ENCODE measurements around the gene PECR.
A peak's percentile ranks its signal among the peaks of the same experiment; 100 is the strongest.

PECR gene

GRCh38 chr2:216021768-216022565 is 59.6 kb downstream of the PECR start:
- no peaks in the 10 kb centered on the region for H3K36me3 ChIP-seq
- no peak overlapping the region for H3K27ac ChIP-seq
- no peak for DNase-seq
- H3K27me3 ChIP-seq (ENCODE audit: insufficient read depth, low read depth, severe bottlenecking): no peaks in the 10 kb centered on the region
- no peak for TF ChIP-seq CTCF (IDR thresholded peaks at IDR 0.05; ENCODE audit: low read depth, low read length)
- H3K4me3 ChIP-seq (ENCODE audit: low read depth, low read length): no peak overlapping the region
- no peaks in the 10 kb centered on the region for H3K9me3 ChIP-seq (ENCODE audit: severe bottlenecking)

- no peak for TF ChIP-seq CTCF (IDR thresholded peaks at IDR 0.05; ENCODE audit: low read depth, low read length)
- H3K36me3 ChIP-seq: no peaks in the 10 kb centered on the region
- no peaks in the 10 kb centered on the region for H3K9me3 ChIP-seq (ENCODE audit: severe bottlenecking)
- H3K4me3 ChIP-seq (ENCODE audit: low read depth, low read length): no peak overlapping the region
- no peak overlapping the region for H3K27ac ChIP-seq
- H3K27me3 ChIP-seq (ENCODE audit: insufficient read depth, low read depth, severe bottlenecking): no peaks in the 10 kb centered on the region
- DNase-seq: no peak
Measured at GRCh38 chr2:216018709-216019108, 62.9 kb downstream of the PECR start.

GRCh38 chr2:216017365-216017764 is 64.2 kb downstream of the PECR start:
- H3K36me3 ChIP-seq: no peaks in the 10 kb centered on the region
- TF ChIP-seq CTCF (IDR thresholded peaks at IDR 0.05; ENCODE audit: low read depth, low read length): no peak
- H3K27ac ChIP-seq: no peak overlapping the region
- H3K9me3 ChIP-seq (ENCODE audit: severe bottlenecking): no peaks in the 10 kb centered on the region
- no peak overlapping the region for H3K4me3 ChIP-seq (ENCODE audit: low read depth, low read length)
- no peaks in the 10 kb centered on the region for H3K27me3 ChIP-seq (ENCODE audit: insufficient read depth, low read depth, severe bottlenecking)
- DNase-seq: no peak

- DNase-seq: no peak
- H3K36me3 ChIP-seq: no peaks in the 10 kb centered on the region; the same call in 1 of the 2 replicates
- peak overlapping the region; percentile 79 for H3K27ac ChIP-seq
- no peaks in the 10 kb centered on the region for H3K9me3 ChIP-seq (ENCODE audit: severe bottlenecking)
- H3K27me3 ChIP-seq (ENCODE audit: insufficient read depth, low read depth, severe bottlenecking): no peaks in the 10 kb centered on the region
- no peak for TF ChIP-seq CTCF (IDR thresholded peaks at IDR 0.05; ENCODE audit: low read depth, low read length)
- H3K4me3 ChIP-seq (ENCODE audit: low read depth, low read length): no peak overlapping the region
Measured at GRCh38 chr2:216016581-216016980, 65.0 kb downstream of the PECR start.

GRCh38 chr2:216015722-216016464 is 65.7 kb downstream of the PECR start:
- 0 out of 2 replicates have a peak overlapping the region, but pooled peaks have one; percentile 3 for H3K4me3 ChIP-seq (ENCODE audit: low read depth, low read length)
- DNase-seq: peak; percentile 84
- H3K9me3 ChIP-seq (ENCODE audit: severe bottlenecking): no peaks in the 10 kb centered on the region
- TF ChIP-seq CTCF (IDR thresholded peaks at IDR 0.05; ENCODE audit: low read depth, low read length): no peak
- H3K27ac ChIP-seq: peak overlapping the region; percentile 79
- no peaks in the 10 kb centered on the region for H3K27me3 ChIP-seq (ENCODE audit: insufficient read depth, low read depth, severe bottlenecking)
- peaks cover 4% of the 10 kb centered on the region; the same call in 1 of the 2 replicates for H3K36me3 ChIP-seq

Measured in WERI-Rb-1 (cell line).